ENCODE data around the gene KDELR3.
A peak's percentile ranks its signal among the peaks of the same experiment; 100 is the strongest.
"Not testable (repeated sequence)": the region's sequence is repeated elsewhere in the genome, so short reads cannot be mapped to it uniquely, and the experiment has no call there.

The KDELR3 gene

GRCh38 chr22:38456841-38457699, 10.8 kb upstream of the KDELR3 start:
- DNase-seq, result no peak

DNA sequence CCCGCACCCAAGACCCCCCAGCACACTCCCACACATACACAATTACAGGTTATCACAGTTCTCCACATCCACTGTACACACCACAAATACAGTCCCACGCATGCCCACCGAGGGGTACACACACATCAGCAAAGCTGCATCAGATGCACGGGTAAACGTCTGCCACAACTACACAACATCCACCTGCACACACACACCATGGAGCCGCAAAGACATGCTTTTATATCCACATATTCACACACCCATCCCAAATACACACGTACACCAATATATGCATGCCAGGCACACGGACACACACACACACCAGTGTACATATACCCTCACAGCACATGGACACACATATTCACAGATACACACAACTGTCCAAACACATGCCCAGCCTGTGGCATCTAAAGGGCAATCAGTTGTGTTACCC, 7.5 kb upstream of the KDELR3 start:
- DNase-seq, result no peak

DNA sequence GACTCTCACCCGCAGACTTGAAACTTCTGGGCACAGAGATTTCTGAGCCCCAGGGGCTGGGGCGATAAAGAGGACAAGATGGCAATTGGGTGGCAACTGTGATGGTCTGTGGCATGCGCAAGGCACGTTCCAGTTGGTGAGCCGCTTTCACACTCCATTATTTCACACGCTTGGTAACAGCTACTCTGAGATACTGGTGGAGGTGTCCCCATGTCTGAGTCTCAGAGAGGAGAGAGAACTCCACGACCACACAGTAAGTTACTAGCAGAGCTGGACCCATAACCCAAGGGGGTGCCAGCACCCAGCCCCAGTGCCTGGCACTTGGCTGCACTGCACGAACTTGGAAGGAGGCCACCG, 6.9 kb upstream of the KDELR3 start:
- no peak for DNase-seq

GRCh38 chr22:38461414-38462081, 6.3 kb upstream of the KDELR3 start:
- DNase-seq, result peak; percentile 41

DNA sequence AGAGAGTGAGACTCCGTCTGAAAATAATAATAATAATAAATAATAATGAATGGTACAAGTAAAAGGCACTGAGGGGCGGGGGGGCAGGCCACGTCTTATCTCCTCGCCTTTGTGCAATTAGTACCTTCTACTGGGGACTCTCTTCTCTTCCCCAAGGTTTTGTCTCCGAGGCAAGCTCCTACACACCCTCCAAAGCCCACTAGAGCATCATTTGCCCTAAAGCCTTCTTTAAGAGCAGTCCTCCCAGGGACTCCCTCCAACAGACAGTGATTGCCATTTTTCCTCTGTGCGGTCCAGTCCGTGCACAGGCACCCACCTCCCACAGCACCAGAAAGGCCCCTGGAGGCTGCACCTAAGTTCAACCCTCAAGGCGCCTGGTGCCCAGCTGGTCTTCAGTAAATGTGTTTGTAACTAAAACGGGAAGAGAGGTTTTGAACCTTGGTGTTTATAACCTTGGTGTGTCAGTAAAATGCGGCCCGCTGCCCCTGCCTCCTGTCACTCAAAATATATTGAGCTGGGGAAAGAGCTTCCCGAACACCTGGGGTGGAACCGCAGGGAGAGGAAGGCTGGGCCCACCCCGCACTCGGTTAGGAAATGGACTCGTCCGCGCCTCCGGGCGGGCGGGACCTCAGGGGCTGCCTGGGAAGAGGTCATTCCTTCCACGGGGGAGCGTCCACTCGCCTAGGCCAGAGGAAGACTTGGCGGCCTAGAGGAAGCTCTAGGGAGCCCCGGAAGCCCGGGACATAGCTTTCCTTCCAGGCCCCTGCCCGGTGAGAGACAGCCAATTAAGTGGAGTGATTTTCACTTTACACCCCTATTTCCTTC, 4.7 kb upstream of the KDELR3 start:
- no peak for DNase-seq

DNA sequence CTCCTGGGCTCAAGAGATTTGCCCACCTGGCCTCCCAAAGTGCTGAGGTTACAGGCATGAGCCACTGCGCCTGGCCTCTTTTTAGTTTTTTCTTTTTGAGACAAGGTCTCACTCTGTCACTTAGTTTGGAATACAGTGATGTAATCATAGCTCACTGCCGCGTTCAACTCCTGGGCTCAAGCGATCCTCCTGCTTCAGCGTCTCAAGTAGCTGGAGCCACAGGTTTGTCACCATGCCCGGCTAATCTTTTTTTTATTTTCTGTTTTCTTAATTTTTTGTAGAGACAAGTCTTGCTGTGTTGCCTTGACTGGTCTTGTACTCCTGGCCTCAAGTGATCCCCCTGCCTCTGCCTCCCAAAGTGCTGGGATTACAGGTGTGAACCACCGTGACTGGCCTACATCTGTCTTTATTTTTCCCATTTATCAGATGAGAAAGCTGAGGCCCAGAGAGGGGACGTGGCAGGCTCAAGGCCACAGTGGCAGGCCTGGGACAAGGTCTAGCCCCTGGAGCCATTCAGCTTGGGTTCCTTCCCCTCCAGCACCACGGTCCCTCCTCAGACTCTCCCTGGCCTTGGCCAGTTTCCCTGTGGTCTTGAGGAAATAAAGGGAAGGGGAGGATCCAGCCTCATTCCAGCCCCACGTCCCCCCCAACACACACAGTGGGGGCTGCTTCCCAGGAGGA, 2.8 kb upstream of the KDELR3 start:
- DNase-seq, result no peak

DNA sequence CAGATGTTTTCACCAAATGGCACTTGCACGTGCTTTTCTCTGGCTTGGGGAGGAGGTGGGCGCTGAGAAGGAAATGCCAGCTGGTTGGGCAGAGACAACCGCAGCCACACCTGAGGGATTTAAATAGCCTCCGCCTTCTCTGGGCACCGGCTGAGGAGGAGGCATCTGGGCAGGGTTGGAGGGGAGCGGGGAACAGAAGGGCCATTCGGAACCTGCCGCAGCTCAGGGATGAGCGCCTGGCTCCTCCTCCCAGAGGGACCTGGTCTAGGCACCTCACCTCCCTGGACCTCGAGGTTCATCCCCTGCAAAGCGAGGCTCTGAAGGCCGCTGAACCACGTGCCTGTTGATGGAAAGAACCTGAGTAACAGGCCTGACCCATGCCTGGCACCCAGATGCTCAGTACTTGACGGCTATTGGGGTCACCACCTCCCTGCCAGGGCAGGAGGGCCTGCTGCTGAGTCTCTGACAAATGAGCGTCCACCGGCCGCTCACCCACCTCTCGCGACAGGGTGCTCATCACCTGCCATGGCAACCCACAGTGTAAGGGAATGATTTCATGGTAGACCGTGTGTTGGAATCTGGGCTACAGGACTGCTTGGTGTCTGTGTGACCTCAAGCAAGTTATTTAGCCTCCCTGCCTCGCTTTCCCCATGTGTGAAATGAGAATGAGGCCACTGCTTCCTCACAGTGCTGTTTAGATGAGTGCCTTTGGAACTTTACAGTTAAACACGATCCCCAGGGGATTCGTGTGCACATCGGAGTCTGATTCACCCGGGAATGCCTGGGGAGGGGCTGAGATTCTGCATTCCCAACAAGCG, 2.0 kb upstream of the KDELR3 start:
- DNase-seq, result no peak

DNA sequence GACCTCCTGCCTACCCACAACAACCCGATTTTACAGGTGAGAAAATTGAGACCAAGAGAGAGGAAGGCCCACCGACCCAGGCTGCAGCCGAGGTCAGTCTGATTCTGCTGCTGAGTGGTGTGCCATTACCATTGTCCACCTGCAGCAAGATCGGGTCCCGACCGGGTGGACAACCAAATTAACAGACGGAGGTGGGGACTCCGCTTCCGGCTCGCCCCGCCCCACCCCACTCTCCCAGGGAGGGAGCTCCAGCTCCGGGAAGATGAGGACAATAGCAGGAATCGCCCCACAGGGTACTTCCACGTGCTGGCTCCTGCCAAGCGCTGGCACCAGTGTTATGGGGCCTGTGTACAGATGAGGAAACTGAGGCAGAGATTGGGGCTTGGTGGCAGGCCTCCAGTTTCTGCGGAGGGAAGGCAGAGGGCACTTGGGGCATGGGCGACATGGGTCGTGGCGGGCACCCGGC, 425 bp upstream of the KDELR3 start:
- no peak for DNase-seq

- DNase-seq, result no peak
Observed at GRCh38 chr22:38468443-38469305, 778 bp downstream of the KDELR3 start.

GRCh38 chr22:38469306-38469781, 1.4 kb downstream of the KDELR3 start:
- no peak for DNase-seq

DNA sequence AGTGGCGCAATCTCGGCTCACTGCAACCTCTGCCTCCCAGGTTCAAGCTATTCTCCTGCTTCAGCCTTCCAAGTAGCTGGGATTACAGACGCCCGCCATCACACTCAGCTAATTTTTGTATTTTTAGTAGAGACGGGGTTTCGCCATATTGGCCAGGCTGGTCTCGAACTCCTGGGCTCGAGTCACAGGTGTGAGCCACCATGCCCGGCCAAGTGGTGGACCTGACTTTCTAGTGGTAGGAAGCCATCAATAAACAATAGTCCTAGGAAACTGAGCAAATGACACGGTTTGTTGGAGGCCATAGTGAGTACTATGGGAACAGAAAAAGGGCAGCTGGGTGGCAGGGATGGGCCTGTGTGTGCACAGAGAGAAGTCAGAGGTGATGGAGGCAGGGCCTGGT, 2.3 kb downstream of the KDELR3 start:
- DNase-seq, result not testable (repeated sequence)

DNA sequence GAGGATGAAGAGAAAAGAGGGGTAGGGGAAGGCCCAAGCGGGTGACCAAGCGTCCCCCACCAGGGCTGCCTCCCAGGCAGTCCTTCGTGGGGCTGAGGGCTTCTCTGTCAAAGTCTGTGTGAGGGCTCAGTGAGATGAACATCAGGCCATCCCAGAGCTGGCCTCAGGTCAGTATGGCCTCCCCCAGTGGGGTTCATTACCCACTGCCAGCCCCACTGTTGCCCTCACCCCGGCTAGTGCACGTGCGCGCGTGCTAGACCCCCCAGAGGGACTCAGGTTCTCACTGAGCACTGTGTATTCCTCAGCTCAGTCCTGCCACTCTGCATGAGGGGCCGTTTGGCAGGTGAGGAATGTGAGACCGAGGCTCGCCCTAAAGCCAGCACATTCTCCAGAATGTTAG, 3.3 kb downstream of the KDELR3 start:
- no peak for DNase-seq

GRCh38 chr22:38474003-38474607, 6.2 kb downstream of the KDELR3 start:
- DNase-seq, result no peak

DNA sequence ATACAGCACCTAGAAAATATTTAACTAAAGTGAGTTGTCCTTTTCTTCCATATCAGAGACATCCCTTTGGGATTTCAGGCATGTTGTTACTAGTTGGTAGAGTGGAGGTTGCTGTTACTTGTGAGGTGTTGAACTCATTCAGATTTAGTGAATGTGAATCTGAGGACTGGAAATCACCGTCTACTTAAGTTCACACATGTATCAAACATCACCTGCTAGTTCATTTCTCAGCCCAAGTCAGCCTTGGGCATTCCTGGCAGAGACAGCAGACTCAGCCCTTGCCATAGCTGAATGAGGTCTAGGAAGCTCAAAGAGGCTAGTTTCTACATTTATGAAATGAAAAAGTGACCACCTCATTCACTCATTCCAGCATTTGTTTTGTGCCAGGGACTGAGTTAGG, 9.7 kb downstream of the KDELR3 start:
- no peak for DNase-seq

- DNase-seq, result no peak
Observed at GRCh38 chr22:38479096-38479837, 11.4 kb downstream of the KDELR3 start.

DNA sequence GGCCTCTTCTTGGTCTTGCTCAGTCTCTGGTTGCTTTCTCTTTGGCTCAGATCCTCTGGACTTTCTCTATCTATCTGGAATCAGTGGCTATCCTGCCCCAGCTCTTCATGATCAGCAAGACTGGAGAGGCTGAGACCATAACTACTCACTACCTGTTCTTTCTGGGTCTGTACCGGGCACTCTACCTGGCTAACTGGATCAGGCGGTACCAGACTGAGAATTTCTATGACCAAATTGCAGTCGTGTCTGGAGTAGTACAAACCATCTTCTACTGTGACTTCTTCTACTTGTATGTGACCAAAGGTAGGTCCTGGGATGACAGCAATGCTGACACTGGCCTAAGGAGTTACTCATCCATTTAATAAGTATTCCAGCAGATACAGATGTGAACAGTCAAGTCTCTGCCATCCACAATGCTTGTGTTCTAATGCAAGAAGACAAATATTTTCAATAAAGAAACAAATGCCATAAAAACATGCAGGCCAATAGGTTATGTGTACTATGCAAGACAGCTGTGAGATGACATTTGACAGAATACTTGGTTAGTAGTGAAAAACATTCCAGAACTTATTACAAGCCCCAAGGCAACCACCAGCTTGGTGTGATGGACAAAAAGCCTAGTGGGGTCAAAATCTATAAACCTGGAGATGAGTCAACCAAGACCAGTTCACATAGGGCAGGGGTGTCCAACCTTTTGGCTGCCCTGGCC, 13.4 kb downstream of the KDELR3 start:
- DNase-seq, result no peak

DNA sequence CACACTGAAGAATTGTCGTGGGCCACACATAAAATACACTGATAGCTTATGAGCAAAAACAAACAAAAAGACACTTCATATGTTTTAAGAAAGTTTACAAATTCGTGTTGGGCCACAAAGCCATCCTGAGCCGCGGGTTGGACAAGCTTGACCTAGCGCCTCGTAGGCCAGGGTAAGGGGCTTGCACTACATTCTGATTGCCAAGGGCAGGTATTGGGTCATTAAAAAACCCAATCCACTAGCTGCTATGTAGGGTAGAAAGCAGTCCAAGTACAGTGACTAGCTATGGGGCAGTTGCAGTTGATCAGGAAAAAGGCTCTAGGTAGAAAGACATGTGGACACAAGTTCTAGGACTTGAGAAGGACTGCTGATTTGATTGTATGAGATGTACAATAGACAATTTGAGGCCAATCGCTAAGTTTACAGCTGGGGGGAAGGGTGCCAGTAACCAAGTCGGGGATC, 14.0 kb downstream of the KDELR3 start:
- no peak for DNase-seq

GRCh38 chr22:38482662-38483308, 14.9 kb downstream of the KDELR3 start:
- no peak for DNase-seq

Data from CD4-positive, alpha-beta T cell treated with Interleukin-17A for 4 hours (primary cell).